C4-2B (cell line): Measurements from ENCODE around the gene RNH1.

Source experiments
- ZFX ChIP-seq: fragments of 450-650 bp; IDR thresholded peaks from 2 replicates; pipeline ENCODE4 v1.6.1; 2017
- TF ChIP-seq, protein P1 (sequence below): fragments of 450-650 bp; conservative IDR thresholded peaks from 2 replicates; pipeline ENCODE4 v1.5.1; 2017; ENCODE audit warnings: mild to moderate bottlenecking

DNA sequence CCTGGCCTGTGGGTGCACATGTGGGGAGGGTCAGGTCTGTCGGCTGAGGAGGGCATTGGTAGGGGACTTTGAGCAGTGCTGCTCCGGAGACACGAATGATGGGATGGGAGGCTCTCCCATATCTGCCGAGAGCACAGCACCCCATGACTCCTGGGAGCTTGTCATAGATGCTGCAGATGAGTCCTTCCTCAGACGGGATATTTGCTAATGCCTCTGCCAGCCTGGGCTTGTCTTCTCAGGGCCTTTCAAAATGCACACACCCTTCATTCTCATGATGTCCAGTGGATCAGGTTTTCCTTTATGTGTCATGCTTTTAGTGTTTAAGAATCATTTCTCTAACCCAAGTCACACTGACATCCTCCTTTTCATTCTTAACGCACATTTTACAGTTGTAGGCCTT, 8.1 kb upstream of the RNH1 start:
- TF ChIP-seq, protein P1, sequence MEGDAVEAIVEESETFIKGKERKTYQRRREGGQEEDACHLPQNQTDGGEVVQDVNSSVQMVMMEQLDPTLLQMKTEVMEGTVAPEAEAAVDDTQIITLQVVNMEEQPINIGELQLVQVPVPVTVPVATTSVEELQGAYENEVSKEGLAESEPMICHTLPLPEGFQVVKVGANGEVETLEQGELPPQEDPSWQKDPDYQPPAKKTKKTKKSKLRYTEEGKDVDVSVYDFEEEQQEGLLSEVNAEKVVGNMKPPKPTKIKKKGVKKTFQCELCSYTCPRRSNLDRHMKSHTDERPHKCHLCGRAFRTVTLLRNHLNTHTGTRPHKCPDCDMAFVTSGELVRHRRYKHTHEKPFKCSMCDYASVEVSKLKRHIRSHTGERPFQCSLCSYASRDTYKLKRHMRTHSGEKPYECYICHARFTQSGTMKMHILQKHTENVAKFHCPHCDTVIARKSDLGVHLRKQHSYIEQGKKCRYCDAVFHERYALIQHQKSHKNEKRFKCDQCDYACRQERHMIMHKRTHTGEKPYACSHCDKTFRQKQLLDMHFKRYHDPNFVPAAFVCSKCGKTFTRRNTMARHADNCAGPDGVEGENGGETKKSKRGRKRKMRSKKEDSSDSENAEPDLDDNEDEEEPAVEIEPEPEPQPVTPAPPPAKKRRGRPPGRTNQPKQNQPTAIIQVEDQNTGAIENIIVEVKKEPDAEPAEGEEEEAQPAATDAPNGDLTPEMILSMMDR = no peak
- TF ChIP-seq ZFX = no peak
